GM19043 (cell line): ENCODE measurements around the gene CROCC.
"Not testable (repeated sequence)": the region's sequence is repeated elsewhere in the genome, so short reads cannot be mapped to it uniquely, and the experiment has no call there.

Experiments
- ATAC-seq: cut with Tn5 transposase; IDR thresholded peaks from one replicate; pipeline ENCODE4 v1.9.1; 2021; ENCODE audit warnings: low read depth; ENCODE audit not compliant: unreplicated experiment

CROCC gene

DNA sequence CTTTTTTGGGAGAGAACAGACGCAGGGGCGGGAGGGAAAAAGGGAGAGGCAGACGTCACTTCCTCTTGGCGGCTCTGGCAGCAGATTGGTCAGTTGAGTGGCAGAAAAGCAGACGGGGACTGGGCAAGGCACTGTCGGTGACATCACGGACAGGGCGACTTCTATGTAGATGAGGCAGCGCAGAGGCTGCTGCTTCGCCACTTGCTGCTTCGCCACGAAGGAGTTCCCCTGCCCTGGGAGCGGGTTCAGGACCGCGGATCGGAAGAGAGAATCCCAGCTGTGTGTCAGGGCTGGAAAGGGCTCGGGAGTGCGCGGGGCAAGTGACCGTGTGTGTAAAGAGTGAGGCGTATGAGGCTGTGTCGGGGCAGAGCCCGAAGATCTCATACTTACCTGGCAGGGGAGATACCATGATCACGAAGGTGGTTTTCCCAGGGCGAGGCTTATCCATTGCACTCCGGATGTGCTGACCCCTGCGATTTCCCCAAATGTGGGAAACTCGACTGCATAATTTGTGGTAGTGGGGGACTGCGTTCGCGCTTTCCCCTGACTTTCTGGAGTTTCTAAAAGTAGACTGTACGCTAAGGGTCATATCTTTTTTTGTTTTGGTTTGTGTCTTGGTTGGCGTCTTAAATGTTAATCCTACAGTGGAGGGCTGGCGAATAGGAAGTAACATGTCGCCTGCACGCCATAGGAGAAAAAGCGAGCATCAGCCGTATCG is 26.0 kb upstream of the CROCC start, which contains the start of gene RNU1-2:
TSS of gene RNU1-2 (plus strand) at position 383 of the 718 bp plus-strand sequence.
- ATAC-seq, result peak; percentile 99

DNA sequence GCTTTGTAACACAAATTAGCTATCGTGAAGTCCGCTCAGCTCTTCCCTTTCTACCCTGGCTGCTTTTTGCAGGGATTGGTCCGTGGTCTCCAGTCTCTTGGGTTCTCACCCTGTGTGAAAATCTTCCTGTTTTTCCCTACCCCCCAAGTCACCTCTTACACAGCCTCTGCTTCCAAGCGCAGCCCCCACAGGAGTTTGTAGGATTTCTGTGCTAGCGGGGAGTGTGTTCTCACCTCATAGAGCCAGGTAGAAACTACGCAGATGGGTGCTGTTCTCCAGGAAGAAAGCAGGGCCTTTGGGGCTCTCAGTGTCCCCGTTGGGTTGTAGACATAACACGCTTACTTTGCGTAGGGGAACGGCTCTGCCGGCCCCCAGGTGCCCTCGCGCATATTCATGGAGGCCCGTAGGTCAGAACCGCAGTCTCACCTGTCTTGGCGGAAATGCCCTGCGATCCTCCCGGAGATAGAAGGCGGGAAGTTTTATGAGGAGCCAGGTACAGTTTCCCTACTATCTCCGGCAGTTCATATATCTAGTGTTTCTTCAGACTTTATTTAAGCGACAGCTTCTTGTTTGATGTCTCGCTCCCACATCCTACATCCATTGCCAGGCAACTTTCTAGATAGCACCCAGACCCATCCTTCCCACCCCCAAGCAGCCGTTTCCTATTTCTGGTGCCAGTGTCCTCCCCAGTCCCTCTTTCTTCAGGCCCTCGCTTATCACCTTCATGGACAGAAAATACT is 25.2 kb upstream of the CROCC start:
- not testable (repeated sequence) for ATAC-seq

DNA sequence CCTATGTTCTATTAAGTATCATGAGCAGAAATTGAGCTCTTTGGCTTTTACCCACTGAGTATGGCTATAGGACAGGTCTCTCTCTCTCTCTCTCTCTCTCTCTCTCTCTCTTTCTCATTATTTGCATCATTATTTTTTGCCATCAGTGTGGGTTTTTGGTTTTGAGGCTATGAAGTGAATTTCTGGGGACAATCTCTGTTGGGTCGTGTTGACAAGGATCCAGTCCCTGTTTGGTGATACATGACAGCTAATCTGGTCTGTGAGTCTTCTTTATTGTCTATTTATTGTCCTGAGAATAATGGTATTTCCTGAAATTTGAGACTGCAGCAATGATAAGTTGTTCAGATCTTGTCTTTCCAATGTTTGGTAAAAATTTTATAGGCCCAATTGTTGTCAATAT is 24.1 kb upstream of the CROCC start:
- ATAC-seq, result not testable (repeated sequence)

DNA sequence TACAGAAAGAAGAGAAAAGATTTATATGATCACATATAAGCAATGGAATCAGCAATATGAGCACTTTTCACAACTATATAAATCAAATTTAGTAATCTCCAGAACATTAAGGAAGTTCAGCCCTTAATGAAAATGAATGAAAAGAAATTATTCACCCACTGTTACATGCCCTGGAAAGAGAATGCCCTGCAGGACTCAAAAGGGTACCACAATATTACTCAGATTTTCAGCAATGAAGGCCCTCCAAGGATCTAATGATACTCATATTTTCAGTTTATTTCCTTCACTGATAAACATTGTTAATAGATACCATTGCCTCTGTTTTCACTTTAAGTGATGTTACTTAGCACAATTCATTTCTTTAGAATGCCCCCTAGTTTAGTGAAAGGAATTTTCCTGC is 23.4 kb upstream of the CROCC start:
- not testable (repeated sequence) for ATAC-seq

DNA sequence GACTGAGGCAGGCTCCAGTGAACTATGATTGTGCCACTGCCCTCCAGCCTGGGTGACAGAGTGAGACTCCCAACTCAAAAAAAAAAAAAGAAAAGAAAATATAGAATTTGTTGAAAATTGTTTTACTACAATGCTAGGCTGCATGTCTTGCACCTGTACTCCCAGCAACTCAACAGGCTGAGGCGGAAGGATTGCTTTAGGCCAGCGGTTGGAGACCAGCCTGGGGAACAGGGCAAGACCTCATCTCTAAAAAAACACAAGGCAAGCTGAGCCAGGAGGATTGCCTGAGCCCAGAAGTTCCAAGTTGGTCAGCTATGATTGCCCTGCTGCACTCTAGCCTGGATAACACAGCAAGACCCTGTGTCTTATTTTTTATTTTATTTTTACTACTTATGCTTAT is 22.7 kb upstream of the CROCC start:
- not testable (repeated sequence) for ATAC-seq

DNA sequence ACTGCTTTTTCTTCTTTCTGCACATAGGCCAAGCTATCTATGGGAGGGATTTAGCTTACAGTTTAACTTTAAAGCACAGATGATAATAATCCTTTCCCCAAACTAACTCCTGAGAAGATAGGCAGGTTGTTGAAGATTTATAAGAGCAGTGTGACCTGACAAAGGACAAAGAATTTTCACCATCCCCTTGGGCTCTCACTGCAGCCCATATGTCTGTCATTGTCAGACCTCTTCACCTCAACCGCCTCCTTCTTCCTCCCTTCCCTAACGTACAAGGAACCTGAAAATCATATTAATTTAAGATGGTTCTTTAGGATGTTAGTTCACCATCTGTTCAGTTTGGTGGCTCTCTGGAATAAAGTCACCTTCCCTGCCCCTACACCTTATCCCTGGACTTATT is 21.0 kb upstream of the CROCC start:
- ATAC-seq, result no peak

DNA sequence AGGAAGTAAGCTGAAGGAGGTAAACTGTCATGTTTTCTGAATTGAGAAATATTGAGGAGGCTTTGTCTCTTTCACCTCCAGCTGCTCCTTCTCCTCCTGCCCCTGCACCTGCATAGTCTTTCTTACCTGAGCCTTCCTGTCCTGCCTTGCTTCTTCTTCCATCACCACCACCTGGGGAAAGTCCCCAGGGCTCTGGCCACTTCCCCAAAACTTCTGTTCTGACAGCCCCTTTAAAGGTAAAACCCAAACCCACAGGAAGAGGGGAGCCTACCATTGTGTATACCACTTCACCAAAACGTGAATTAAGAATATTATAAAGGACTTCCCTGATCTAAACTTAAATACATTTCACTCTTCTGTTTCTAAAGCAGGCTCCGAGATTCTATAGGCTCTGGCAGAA is 20.4 kb upstream of the CROCC start:
- ATAC-seq, result not testable (repeated sequence)

DNA sequence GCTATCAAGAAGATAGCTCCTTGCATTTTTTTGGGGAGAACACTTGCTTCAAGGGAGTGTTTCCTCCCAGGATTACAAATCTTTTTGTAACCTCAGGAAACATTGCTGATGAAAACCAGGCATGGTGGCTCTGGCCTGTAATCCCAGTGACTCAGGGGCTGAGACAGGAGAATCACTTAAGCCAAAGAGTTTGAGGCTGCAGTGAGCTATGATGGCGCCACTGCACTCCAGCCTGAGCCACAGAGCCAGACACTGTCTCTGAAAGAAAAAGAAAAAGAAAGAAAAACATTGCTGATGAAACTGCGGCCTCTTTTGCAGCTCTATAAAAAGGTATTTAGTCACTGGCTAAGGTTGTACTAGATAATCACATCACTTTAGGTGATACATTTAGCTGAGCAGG is 18.7 kb upstream of the CROCC start:
- ATAC-seq, result no peak

DNA sequence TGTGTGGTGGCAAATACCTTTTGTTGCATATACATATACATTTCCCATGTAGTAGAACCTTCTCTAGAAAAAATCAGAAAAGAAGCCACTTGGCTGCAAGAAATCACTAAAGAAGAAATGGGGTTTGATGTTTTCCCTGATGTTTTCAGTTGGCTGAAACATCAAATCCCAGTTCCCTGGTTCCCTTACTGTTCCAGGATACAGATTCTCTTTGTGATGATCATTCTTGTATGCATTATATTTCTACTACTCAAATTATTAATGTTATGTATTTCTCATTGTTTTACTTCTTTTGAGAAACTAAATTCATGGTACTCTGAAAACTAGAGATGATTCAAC is 18.3 kb upstream of the CROCC start:
- ATAC-seq, result no peak

DNA sequence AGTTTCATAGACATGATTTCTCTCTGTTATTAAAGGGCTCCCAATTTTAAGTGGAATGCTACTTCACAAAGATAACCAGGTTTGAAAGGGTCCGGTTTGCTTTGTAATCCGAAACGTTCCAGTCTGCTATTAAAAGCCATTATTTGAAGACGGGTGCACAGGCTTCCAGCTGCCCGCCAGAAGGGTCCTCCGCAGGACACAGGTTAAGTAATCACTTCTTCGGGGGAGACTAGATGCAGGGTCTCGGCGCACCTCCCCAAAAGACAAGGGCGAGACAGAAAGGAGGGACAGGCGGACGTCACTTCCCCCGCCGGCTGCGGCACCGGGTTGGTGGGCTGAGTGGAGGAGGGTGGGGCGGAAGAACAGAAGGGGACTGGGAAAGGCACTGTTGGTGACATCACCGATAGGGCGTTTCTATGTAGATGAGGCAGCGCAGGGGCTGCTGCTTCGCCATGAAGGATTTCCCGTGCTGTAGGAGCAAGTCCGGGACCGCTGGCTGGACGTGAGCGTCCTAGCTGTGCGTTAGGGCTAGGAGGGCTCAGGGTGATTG is 17.1 kb upstream of the CROCC start:
- ATAC-seq, result peak; percentile 93

DNA sequence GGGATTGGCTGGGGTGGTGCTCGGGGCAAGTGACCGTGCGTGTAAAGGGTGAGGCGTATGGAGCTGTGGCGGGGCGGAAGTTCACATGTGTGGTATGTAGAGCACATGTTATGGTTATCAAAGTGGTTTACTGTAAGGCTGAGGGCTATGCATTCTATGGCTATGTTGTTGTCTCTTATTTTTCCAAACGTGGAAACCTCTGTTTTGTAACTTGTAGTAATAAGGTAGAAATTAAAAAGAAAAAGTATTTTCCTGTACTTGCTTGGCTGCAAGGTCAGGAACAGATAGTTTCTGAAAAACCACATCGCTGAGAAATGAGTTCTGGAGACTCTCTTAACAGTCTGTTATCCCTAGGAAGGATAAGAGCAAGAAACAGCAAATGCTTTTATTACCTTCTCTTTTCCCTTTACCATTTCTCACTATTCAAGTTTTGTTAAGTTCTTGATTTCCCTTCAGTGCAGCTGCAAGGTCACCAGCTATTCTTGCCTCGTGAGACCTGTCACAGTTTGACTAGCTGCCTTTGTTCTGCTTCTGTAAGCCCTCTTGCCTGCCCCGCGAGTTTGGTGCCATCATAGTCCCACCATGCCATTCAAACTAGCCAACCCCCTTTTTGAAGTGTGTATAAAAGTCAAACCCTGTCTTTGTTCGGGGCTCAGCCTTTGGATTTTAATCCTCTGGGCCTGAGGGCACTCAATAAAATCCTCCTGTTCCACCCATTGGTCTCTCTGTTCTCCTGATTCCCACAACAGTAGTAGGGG is 16.4 kb upstream of the CROCC start:
- peak; percentile 69 for ATAC-seq

DNA sequence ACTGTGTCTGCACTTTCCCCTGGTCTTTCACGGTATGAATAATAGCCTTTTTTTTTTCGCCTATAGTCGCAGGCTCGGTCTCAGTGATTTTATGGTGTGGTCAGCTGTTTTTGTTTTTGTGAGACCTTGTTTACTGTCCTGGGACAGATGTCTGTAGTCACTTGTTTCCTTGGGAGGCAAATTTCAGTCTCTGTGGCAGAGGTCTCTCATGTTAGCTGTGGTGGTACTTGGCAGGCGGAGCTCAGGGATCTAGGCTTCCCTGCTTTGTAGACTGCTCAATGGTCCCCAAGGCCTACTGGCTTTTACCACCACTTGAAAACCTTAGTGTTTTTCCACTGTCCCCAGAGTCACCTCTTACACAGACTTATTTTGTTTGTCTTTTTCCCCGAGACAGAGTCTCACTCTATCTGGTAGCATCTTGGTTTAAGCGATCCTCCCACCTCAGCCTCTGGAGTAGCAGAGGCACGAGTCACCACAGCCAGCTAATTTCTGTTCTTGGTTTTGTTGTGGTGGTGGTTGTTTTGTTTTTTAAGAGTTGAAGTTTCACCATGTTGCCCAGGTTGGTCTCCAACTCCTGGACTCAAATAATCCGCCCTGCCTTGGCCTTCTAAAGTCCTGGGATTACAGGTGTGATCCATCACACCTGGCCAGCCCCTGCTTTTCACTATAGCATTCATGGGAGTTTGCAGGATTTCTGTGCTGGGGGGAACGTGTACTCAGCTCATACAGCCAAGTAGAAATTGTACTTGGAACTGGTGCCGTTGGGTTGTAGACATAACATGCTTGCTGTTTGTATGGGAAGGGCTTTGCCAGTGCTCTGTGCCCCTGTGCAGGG is 15.6 kb upstream of the CROCC start:
- no peak for ATAC-seq

DNA sequence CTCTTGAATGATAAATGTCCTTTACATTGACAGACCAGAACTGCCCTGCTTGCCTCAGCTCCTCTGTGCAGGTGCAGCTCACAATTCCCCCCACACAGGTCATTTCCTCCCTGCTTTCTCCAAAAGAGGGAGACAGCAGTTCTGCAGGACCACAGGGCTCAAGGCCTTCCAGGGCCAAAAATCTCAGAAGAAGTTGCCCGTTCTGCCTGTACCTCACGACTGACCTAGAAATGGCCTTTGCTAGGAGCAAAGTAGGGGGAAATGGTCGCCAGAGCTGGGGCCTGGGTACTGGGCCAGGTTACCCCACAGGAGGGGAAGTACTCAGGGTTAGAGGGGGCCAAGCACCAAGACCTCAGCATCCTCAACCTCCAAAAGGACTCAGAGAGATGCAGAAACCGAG is 14.9 kb upstream of the CROCC start:
- no peak for ATAC-seq

DNA sequence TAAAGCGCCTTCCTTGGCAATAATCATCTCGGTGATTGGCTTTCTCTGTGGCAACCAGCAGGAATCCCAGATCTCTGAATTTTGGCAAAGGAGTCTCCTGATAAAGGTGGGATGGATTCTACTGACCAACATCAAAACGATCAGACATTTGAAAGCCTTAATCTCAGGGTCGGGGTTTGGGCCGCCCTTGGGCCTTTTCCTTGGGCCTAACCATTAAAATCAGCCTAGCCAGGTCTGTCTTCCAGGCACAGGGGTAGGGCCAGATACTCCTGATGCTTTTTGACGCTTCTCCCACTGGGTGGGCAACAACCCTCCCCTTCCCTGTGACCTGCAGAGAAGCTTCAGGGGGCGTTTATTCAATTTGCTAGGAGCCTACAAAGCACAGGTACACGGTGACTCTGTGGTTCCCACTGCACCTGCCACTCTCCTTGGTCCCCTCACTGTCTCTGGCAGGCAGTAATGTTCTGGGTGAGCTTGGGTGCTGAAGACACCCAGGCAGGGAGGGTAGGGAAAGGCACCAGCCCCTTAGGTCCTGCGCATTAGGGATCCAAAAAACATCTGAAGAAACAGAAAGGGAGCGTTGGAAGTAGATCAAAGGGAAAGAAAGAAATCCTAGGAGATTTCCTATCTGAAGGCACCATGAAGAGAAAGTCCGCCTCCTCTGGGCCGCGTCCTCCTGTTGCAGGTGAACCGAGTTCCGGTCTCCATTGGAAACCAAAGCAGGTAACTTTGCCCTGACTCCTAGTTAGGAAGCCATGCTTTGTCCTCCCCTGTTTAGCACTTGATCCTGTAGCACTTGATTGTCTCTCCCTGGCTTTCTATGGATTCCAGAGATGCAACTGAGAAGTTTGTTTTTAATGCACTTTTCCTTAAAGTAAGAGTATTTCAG is 13.6 kb upstream of the CROCC start:
- ATAC-seq, result no peak

DNA sequence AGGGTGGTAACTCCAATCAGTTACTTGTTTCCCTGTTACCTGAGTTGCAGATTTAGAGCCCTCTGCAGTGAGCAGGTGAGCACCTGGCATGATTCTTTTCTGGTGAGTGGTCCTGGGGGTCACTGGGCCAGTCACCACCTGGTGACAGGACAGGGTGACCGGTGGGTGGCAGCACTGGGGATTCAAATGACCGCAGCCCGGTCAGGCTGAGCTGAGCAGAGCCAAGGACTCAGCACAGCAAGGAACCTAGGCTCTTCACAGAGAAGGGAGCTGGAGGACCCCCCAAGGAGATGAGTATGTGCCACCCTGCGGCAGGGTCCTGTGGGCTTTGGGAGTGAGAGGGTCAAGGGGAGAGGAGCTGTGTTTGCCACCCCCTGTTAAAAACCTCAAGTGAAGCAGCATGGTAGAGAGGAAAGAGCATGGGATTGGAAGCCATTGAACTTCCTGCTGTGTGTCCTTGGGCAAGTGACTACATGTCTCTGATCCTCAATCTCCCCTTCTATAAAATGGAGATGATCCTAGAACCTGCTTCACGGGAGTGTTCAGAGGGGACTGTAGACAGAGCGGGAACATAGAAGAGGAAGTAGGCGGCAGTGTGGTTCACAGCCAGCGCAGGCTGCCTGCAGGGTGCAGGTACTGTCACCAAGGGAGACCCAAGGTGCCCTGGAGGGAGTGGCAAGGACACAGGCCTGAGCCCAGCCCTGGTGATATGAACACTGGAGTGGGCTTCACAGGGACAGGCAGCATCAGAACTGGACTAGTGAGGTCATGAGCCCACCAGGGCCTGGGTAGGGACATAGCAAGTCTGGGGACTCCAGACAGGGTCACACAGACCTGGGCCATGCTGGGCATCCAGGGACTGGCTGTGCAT is 9.6 kb upstream of the CROCC start:
- ATAC-seq, result not testable (repeated sequence)

DNA sequence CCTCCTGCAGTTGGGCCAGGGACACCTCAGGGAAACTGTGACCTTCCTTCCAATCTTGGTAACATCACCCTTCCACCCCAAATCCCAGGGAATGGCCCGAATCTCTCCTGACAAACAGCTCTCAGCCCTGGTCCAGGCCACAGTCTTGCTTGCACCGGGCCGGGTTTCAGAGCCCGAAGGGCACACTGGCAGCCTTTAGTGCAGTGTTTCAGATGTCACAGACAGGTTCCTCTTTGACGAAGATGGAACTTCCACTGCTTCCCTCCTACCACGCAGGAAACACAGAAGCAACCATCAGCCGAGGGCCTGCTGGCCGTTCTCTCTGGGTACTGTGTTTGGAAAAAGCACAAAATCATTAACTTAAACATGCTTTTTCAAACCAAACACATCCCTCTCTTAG is 9.0 kb upstream of the CROCC start:
- ATAC-seq, result not testable (repeated sequence)

DNA sequence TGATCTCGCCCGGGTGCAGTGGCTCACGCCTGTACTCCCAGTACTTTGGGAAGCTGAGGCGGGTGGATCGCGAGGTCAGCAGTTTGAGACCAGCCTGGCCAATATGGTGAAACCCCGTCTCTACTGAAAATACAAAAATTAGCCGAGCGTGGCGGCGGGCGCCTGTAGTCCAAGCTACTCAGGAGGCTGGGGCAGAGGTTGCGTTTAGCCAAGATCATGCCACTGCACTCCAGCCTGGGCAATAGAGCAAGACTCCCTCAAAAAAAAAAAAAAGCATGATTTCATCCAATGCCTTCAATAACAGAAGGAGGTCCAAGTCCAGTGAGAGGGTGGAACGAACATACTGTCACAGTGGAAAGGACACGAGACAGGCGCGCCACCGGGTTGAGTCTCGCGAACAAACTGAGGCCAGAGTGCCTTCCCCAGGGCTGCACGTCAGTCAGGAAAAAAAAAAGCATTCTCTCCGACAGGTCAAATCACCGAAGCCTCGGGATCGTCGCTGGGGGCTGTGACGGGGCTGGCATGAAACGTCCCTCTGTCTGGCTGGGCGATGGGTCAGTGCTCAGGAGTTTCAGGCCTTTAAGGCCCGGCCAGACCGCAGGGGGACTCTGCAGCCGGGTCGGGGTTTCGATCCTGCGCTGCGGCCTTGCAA is 8.4 kb upstream of the CROCC start:
- ATAC-seq, result no peak
